ENCODE results near the gene GADD45G. TPM values are rescaled to one million over a fixed set of nuclear protein-coding genes. Genes with fewer than 3 reads are reported as not detected.

The GADD45G gene
- polyA plus RNA-seq, 1 of the 3 experiments (the other 2 are of a cell fraction) = 1.3 TPM

DNA sequence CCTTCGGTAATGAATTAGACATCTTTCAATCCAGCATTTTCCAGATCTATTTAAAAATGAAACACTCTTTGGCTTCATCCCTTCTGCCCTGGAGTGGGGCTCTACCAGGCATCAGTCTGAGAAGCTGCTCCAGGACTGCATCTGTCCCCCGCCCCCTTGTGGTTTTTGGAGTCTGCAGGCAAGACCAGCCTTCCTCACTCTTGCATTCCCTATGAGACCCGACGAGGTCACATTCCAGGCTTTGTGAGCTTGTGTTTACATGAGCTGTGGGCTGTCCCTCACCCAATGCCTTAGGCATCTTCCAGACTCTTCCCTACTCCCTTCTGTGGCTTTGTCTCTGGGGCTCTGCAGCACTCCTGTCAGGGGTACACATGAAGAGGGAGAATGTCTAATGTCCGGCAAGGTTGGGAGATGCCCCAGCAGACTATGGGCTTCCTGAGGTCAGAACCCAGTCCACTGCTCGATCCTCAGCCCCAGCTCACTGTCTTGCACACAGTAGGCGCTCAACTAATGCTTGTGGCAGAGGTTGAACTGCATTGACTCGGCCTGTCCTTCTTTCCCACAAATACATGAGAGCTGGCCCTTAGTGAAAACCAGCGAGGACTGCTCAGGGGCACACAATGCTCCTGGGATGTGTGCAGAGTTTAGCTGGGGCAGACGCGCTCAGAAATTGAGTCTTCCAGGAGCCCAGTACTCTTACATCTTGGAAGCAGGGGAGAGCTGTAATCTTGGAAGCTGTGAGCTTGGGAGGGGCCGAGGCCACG is 11.7 kb upstream of the GADD45G start:
- Histone ChIP-seq H2AFZ (ENCODE audit: low read depth) (no peak overlapping the region), H3K79me2 (ENCODE audit: insufficient read depth) (no peaks in the 10 kb centered on the region)

DNA sequence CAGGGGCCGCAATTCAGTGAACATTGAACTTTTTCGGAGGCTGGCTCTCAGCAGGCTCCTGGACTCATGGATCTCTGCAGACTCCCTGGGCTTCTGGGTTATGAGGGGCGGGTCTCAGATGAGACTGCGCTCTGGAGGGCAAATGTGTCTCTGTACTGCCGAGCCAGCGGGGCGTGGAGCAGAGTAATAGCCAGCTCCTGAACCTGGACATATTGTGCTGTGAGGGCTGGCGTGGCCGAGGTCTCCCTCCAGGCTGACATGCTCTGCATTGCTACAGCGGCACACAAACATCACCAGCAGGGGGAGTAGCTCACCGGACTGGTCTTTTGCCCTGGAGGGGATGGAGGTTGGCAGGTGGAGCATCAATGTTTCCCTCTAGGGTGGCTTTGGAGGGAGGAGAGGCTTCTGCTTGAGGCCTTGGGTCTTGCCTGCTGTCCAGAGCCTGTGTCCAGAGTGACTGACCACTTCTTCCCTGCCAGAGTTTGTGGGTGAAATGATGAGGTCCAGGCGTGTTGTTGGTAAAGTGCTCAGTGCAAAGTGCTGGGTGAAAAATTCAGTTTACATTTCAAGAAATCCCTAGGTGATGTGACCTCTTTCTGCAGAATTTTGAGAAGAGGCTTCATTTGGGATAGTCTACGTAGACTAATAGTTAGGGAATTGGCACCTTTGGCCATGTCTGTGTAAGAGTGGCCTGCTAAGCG is 10.9 kb upstream of the GADD45G start:
- Histone ChIP-seq H3K27me3 (ENCODE audit: insufficient read depth) (peaks cover 13% of the 10 kb centered on the region; the same call in 1 of the 2 replicates), H3K9me2 (no peaks in the 10 kb centered on the region), H3K4me1 (ENCODE audit: control insufficient read depth in 1 of 2, insufficient read depth in 2 of 2, low read depth in 1 of 2, low read length in 1 of 2) (peaks cover 0 to 2% of the 10 kb centered on the region in 2 experiments; a peak in 1 of 4 replicates), H4K20me1 (ENCODE audit: insufficient read depth) (no peaks in the 10 kb centered on the region), H3K9me3 (no peaks in the 10 kb centered on the region), H2AFZ (ENCODE audit: low read depth) (no peak overlapping the region), H3K27ac (ENCODE audit: low read depth in 2 of 2, low read length in 1 of 2) (no peak overlapping the region), H3K36me3 (replicated peaks in 1 of 2; ENCODE audit: control insufficient read depth in 1 of 2, insufficient read depth in 2 of 2, low read length in 1 of 2) (no peaks in the 10 kb centered on the region), H3K79me2 (ENCODE audit: insufficient read depth) (no peaks in the 10 kb centered on the region), H3F3A (replicated peaks; ENCODE audit: insufficient read depth) (no peaks in the 10 kb centered on the region), H3K9ac (no peak overlapping the region), H3K4me2 (no peak overlapping the region), H3K4me3 (ENCODE audit: low read depth in 2 of 2, low read length in 1 of 2) (no peak overlapping the region)
- TF ChIP-seq MXI1 (IDR thresholded peaks at IDR 0.05; ENCODE audit: low read depth, low read length) (no peak), SMC3 (IDR thresholded peaks at IDR 0.05; ENCODE audit: low read depth, low read length) (peak; percentile 30; the same call in 1 of the 2 replicates), GABPA (IDR thresholded peaks at IDR 0.05; ENCODE audit: low read depth) (no peak), CTCF (IDR thresholded peaks at IDR 0.05) (peak; percentile 55), EZH2phosphoT487 (IDR thresholded peaks at IDR 0.05; ENCODE audit: borderline replicate concordance, low read depth) (no peak)
- CTCF ChIA-PET = interaction anchor here (0.6 to 17.1 kb wide), 13 partner anchors 8 to 1276 kb away, joined by 3 to 604 read pairs (median 7); no protein-coding TSS in a partner anchor
- WGBS (ENCODE audit: low lambda C conversion rate) = 28% methylated on average over 7 of the region's 14 CpGs
- no peak for DNase-seq
- POLR2A ChIA-PET = no interaction called here

More for the DNA sequence above, 11.7 kb upstream of the GADD45G start:
- H3K27ac ChIP-seq (ENCODE audit: low read depth in 2 of 2, low read length in 1 of 2) = no peak overlapping the region
- no peaks in the 10 kb centered on the region for H4K20me1 ChIP-seq (ENCODE audit: insufficient read depth)
- no peak overlapping the region for H3K4me2 ChIP-seq
- H3K4me1 ChIP-seq (ENCODE audit: control insufficient read depth in 1 of 2, insufficient read depth in 2 of 2, low read depth in 1 of 2, low read length in 1 of 2) = no peaks in the 10 kb centered on the region; a peak in 1 of 4 replicates
- H3K27me3 ChIP-seq (ENCODE audit: insufficient read depth) = peaks cover 11% of the 10 kb centered on the region; the same call in 1 of the 2 replicates
- H3K36me3 ChIP-seq (replicated peaks in 1 of 2; ENCODE audit: control insufficient read depth in 1 of 2, insufficient read depth in 2 of 2, low read length in 1 of 2) = no peaks in the 10 kb centered on the region
- no peaks in the 10 kb centered on the region for H3F3A ChIP-seq (replicated peaks; ENCODE audit: insufficient read depth)
- 43% methylated on average over 11 of the region's 13 CpGs for WGBS (ENCODE audit: low lambda C conversion rate)
- CTCF ChIA-PET = interaction anchor here (1.1 to 17.1 kb wide), 10 partner anchors 8 to 1277 kb away, joined by 3 to 604 read pairs (median 7); no protein-coding TSS in a partner anchor
- POLR2A ChIA-PET = no interaction called here
- no peak for DNase-seq
- no peak overlapping the region for H3K9ac ChIP-seq
- no peaks in the 10 kb centered on the region for H3K9me2 ChIP-seq
- H3K9me3 ChIP-seq = no peaks in the 10 kb centered on the region
- no peak overlapping the region for H3K4me3 ChIP-seq (ENCODE audit: low read depth in 2 of 2, low read length in 1 of 2)
- TF ChIP-seq POLR2AphosphoS5 (IDR thresholded peaks at IDR 0.05; ENCODE audit: low read depth, low read length) (no peak), SIN3A (IDR thresholded peaks at IDR 0.05; ENCODE audit: borderline replicate concordance, low read depth, low read length) (no peak), MXI1 (IDR thresholded peaks at IDR 0.05; ENCODE audit: low read depth, low read length) (no peak), RAD21 (IDR thresholded peaks at IDR 0.05; ENCODE audit: low read length) (no peak), IRF3 (IDR thresholded peaks at IDR 0.05; ENCODE audit: low read depth, low read length) (no peak), TEAD4 (IDR thresholded peaks at IDR 0.05; ENCODE audit: borderline replicate concordance, insufficient read depth) (no peak)
